SK-N-MC (cell line): ENCODE measurements around the gene FAR2.
"Not testable (repeated sequence)": the region's sequence is repeated elsewhere in the genome, so short reads cannot be mapped to it uniquely, and the experiment has no call there.

Source experiments
- EZH2 ChIP-seq: fragments of 200-600 bp; sonication (generic); IDR thresholded peaks from one replicate; pipeline ENCODE4 v1.6.1; 2017; ENCODE audit warnings: antibody characterized with exemption
- FOXP2 ChIP-seq: optimal IDR thresholded peaks from 2 replicates; pipeline ENCODE3; 2011; ENCODE audit warnings: mild to moderate bottlenecking, moderate library complexity; ENCODE audit not compliant: insufficient read depth; ENCODE audit errors: extremely low read length, control extremely low read depth
- POLR2AphosphoS5 ChIP-seq: IDR thresholded peaks from 2 replicates; pipeline ENCODE4 v1.6.1; 2012; ENCODE audit warnings: mild to moderate bottlenecking, low read depth, low read length, borderline replicate concordance

GRCh38 chr12:29385194-29385593, 236.1 kb downstream of the FAR2 start:
- not testable (repeated sequence) for TF ChIP-seq POLR2AphosphoS5, EZH2, FOXP2
